HG02588 (cell line): ENCODE data around the gene MEP1A.
"Not testable (repeated sequence)": the region's sequence is repeated elsewhere in the genome, so short reads cannot be mapped to it uniquely, and the experiment has no call there.

Experiments used
- ATAC-seq: cut with Tn5 transposase; IDR thresholded peaks from one replicate; pipeline ENCODE4 v1.9.1; 2021; ENCODE audit warnings: mild to moderate bottlenecking, moderate library complexity; ENCODE audit not compliant: unreplicated experiment

The MEP1A gene

DNA sequence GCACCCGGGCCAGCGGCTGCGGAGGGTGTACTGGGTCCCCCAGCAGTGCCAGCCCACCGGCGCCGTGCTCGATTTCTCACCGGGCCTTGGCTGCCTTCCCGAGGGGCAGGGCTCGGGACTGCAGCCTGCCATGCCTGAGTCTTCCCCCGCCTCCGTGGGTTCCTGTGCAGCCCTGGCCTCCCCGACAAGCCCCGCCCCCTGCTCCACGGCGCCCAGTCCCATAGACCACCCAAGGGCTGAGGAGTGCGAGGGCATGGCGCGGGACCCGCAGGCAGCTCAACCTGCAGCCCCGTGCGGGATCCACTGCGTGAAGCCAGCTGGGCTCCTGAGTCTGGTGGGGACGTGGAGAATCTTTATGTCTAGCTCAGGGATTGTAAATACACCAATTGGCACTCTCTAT, 18.5 kb upstream of the MEP1A start:
- ATAC-seq = not testable (repeated sequence)

- no peak for ATAC-seq
These were observed 17.0 kb upstream of the MEP1A start for GRCh38 chr6:46776070-46776712.

DNA sequence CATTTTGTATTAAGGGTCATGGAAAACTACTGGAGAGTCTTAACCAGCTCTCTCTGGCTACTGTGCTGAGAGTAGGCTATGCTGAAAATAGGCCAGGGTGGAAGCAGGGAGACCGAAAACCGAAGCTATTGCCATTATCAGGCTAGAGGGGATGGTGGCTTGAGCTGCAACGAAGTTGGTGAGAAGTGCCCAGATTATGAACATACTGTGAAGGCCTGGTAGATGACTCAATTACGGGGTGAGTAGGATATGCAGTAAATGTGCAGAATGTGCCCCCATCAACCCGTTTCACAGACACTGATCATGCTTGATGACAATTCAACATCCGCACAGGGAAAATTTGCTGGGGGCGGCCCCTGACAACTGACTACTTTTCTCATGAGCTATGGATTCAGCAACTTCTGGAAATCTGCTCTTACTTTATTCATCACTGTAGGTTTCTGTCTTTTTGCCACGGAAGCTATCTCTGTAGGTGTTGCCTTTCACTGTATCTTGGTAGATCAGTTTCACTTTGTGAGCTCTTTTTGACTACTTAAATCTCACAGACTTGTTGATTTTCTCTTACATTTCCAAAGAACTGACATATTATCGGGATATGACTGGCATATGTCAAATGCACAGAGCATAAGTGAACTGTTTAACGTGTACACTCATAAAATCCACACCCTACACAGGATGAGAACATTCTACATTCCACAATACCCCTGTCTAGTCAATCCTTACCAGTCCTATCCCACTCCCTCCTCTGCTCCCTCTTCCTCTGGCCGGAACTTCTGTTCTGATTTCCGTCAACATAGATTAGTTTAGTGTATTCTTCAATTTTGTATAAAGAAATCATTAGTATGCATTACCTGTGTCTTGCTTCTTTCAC, 15.5 kb upstream of the MEP1A start:
- ATAC-seq = no peak

DNA sequence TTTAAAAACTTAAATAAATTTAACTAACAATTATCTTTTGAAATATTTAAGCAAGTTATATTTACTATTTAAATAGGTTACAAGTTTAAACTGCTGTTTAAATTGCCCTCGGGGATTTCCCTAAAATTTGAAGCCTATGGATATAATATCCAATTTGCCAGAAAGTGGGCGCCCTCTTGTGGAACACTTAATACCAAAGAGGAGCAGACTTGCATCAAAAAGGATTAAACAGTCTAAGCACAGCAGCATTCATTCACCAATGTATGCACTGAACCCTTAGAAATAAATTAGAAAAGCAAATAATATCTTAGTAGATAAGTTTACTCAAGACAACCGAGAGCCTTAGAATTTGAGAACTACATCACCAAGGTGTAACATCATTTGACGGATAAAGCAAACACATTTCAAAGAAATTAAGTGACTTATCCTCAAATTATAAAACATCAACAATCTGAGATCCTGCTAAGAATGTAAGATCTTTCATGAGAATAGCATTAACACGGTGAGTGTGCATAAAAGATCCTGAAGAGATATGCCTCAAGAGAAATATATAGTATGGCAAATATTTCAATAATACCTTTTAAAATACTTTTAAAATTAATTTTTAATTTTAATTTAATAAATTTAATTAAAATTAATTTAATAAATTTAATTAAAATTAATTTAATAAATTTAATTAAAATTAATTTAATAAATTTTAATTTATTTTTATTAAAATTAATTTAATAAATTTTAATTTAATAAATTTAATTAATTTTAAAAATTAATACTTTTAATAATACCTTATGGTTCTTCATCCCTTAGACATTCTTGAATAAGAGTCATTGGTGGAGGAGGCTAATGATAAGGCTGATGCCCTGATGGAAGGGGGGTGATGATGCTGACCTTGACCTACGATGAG, 11.5 kb upstream of the MEP1A start:
- no peak for ATAC-seq

- no peak for ATAC-seq
These were observed 8.7 kb upstream of the MEP1A start for GRCh38 chr6:46784535-46784934.

DNA sequence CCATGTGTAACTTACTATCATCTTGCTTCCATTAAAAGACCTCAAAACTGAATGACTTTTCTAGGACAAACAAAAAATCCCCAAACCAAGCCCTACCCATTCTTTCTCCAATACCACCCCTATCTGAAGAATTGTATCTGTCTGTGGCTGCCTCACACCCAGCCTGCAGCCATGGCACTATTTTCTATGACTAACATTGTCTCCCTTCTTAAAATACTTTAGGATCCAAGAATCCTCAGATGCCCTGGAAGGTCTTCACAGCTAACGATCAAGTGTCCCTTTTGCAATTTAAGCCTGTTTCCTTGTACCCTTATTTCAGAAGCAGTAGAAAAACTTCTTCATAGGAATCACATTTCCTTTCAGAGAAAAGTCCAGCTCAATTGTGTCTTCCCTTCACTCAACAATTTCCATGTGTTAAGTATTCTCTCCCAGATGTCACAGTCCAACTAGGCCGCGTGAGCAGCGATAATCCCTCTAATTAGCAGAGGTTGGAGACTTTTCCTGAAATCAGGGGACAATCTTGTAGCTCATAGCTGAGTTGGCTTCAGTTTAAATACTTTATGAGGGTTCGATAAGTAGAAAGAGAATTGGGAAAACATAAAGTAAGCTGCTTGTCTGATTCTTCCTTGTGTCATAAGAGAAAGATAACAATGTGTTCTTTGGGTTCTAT, 5.2 kb upstream of the MEP1A start:
- ATAC-seq = no peak

DNA sequence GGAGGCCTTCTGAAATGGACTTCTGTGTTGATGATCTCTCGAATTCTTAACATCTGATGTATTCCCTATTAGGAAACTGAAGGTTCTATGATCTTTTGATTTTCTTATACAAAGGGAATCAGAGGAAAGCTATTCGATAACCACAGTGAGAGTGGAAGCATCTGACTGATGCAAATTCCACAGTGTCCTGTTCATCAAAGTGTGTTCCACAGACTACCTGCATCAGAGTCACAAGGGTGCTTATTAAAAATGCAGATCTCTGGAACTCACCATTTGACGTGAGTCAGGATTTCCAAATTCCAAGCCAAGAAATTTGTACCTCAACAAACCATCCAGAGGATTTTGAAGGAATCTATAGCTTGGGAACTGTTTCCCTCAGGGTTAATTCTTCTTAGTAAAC, 4.4 kb upstream of the MEP1A start:
- ATAC-seq = no peak

DNA sequence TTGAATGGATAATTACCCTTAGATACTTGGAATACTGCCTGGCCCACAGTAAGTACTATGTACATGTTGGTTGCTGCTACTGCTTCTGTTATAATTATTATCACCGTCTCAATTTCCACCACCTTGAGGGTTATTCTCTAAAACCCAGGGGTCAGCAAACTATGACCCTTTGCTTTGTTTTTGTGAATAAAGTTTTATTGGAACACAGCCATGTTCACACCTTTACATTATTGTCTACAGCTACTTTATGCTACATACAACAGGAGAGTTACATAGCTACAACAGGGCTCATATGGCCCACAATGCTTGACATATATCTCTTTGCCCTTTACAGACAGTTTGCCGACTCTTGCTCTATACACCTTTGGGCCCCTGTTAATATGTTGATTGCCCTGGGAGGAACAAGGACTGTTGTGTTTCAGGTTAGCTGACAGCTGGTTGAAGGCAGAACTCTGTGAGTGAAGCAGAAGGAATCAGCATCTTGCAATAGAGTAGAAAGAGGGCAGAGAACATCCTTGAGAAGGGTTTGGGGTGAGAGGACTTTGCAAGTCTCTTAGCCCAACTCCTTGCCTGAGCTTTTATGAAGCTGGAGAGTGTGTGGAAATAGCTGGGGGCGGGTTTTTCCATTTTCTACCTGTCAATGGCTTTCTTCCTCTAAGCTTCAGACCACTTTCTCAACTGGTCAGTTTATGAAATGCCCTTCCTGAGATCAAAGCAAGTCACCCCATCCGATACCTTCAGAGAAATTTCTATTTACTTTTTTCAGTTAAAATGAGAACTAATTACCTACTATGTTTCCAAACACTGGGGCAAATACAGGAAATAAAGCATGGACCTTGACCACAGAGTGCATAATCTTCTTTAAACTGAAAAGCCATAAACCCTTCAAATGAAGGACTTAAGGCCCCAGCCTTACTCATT, 3.5 kb upstream of the MEP1A start:
- ATAC-seq = no peak

GRCh38 chr6:46790355-46790874, 2.8 kb upstream of the MEP1A start:
- no peak for ATAC-seq

- ATAC-seq = no peak
These were observed 554 bp upstream of the MEP1A start for GRCh38 chr6:46792635-46793034.

GRCh38 chr6:46794068-46794467, 879 bp downstream of the MEP1A start:
- ATAC-seq = no peak

GRCh38 chr6:46795816-46796215, 2.6 kb downstream of the MEP1A start:
- no peak for ATAC-seq

DNA sequence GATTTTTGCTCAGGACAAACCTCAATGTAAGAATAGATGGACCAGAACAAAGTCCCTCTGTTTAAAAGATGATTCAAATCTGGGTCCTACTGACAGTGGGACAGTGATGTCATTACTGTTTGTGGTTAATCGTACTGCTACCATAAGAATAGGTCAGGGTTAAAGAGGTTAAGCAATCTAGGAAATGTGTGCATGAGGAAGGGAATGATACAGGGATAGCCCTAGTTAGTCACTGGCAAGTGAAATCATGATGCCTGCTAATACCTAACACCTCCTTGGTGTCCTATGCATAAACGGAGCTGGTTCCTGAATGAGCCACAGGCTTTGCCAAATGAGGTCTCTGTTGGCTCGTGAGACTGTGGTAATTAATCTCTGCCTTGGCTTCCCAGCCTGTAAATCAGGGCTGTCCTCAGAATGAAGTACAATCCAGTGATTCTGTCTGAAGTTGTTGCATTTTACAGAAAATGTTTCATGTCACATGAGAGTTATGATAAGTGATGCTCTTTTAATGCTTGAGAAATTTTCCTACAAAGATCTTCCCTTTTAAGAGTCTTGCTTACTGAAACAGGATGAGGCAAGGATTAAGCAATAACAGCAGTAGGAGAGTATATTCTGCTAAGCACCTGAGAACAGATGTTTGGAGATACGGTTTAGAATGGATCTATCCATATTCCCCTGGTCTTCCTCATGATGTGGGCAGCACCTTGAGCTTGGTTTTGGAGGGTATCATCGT, 3.8 kb downstream of the MEP1A start:
- ATAC-seq = no peak

DNA sequence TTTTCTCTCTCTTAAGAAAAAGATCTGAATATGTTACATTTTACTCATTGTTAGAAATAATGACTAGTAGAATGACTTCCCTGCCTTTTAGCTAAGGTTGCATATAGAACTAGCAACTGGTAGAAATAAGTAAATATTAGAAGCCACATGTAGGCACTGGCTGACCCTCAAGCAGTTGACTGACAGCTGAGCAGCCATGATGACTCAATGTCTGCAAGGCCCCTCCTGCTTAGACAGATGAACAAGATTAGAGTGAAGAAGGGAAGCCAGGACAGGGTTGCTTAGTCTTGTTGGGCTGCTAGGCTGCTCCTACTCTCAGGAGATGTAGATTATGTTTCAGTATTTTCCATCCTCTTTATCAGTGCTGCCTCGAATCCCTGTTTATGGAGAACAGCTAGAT, 6.5 kb downstream of the MEP1A start:
- ATAC-seq = no peak

DNA sequence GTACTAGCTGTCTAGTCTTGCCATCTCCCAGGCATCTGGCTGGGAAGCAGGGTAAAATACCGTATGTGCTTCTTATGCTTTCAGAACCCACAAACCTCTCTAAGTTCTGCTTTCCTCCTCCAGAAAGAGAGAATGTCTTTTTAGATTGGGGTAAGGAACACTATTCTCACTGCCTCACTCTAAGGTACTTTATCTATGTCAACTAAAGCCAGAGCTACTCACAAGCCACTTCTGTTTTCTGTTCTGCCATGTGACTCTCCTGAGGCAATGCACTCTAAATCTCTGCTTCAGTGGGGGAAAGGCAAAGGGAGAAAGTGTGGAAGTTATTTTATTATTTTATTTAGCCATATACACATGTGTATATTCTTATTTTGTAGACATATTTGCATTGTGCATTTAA, 15.6 kb downstream of the MEP1A start:
- ATAC-seq = no peak

DNA sequence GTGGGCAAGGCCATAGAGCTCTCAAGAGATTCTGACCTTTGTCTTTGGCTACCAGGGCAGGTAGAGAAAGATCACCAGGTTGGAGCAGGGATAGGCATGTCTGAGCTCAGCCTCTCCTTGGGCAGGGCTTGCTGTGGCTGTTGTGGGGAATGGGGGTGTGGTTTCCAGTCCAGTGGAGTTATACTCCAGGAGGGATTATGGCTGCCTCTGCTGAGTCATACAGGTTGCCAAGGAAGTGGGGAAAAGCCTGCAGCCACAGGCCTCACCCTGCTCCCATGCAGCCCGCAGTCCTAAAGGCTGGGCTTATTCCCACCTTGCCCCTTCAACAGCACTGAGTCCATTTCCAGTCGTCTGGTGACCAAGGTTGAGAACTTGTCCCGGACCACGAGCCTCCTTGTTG, 21.9 kb downstream of the MEP1A start:
- ATAC-seq = no peak

GRCh38 chr6:46816626-46817025, 23.4 kb downstream of the MEP1A start:
- no peak for ATAC-seq

GRCh38 chr6:46819561-46819960, 26.4 kb downstream of the MEP1A start:
- no peak for ATAC-seq

DNA sequence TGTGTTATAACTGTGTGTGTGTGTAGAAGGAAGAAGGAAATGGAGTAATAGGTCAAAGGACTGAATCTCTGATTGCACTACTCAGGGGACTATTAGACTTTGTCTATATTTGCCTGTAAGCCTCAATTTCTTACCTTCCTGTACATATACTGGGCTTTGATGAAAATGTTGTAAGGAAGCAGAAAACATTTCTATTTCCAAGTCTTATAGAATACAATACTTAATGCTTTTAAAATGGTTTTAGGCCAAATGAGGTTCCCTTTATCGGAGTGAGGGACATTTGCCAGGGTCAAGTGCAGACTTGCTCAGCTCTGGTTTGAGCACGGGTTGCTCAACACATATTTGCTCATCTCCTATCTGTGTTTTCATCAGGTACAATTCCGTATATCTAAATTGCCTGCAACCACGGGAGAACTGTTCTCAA, 28.3 kb downstream of the MEP1A start:
- ATAC-seq = no peak
